ENCODE measurements around the gene SCFD2. TPM values are rescaled to one million over a fixed set of nuclear protein-coding genes. Genes with fewer than 3 reads are reported as not detected.
A peak's percentile ranks its signal among the peaks of the same experiment; 100 is the strongest.

Gene SCFD2
- total and polyA plus RNA-seq, 12 donors: 2.9 to 15.0 (median 9.7) TPM

DNA sequence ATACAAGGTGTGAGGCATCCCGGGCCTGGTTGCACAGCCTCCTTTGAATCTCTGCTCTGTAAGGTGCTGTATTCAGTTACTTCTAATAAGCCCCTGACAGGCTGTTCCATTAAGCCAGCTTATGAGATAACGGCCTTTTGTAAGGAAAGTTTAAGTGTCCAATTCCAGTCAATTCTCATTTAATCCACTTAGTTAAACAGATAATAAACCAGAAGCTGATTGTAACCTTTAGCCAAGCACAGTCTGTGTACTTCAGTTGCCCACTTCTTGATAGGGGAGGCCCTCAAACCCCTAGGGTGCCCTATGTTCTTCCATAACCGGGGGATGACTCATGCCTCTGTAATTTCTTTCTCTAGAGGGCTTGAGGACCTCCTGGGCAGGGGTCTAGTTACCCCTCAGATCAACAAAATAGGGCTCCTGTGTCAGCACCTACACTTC, 440.3 kb downstream of the SCFD2 start:
- no peak for DNase-seq
- Histone ChIP-seq H3K36me3 (no peaks in the 10 kb centered on the region), H3K27ac (no peak overlapping the region), H3K4me1 (no peaks in the 10 kb centered on the region), H3K4me3 (no peak overlapping the region), H3K27me3 (no peaks in the 10 kb centered on the region), H3K9me3 (peaks cover 0 to 6% (median 0%) of the 10 kb centered on the region in 11 donors)
- ATAC-seq: peak in 1 of 8 donors; percentile 41
- intact Hi-C loops (cut with DNase I): no loop called here
- WGBS, 2 donors: 66 to 76% methylated on average over 3 of the region's 3 CpGs
- TF ChIP-seq, protein P1, sequence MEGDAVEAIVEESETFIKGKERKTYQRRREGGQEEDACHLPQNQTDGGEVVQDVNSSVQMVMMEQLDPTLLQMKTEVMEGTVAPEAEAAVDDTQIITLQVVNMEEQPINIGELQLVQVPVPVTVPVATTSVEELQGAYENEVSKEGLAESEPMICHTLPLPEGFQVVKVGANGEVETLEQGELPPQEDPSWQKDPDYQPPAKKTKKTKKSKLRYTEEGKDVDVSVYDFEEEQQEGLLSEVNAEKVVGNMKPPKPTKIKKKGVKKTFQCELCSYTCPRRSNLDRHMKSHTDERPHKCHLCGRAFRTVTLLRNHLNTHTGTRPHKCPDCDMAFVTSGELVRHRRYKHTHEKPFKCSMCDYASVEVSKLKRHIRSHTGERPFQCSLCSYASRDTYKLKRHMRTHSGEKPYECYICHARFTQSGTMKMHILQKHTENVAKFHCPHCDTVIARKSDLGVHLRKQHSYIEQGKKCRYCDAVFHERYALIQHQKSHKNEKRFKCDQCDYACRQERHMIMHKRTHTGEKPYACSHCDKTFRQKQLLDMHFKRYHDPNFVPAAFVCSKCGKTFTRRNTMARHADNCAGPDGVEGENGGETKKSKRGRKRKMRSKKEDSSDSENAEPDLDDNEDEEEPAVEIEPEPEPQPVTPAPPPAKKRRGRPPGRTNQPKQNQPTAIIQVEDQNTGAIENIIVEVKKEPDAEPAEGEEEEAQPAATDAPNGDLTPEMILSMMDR (IDR thresholded peaks at IDR 0.05): no peak

DNA sequence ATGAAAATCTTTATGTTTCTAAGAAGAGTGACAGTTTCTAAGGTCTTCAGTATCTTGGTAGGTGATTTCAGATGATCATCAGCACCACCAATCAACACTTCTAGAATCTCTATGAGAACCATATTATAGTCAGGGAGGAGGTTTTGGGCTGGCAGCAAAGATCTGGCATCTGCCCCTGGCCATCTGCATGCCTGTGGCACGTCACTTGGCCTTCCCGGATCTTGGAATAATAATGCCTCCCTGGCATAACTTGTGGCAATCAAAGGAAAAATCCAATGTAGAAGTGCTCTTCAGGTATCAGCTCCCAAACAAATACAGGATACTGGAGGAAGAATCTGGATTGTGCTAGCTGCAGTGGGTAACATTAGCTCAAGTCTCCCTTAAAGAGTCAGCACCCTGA, 446.4 kb downstream of the SCFD2 start:
- Histone ChIP-seq H3K4me3 (no peak overlapping the region), H3K27me3 (no peaks in the 10 kb centered on the region), H3K4me1 (peaks cover 0 to 8% (median 3%) of the 10 kb centered on the region in 9 donors), H3K27ac (no peak overlapping the region), H3K36me3 (no peaks in the 10 kb centered on the region), H3K9me3 (no peaks in the 10 kb centered on the region)
- DNase-seq (no peak), ATAC-seq (no peak)
- intact Hi-C loops (cut with DNase I): loop anchor here in 1 of 10 donors (10.0 kb wide), 1 partner anchor 55 kb away; no protein-coding TSS in a partner anchor
- TF ChIP-seq, protein P1 (IDR thresholded peaks at IDR 0.05): no peak
- WGBS, 2 donors: 80 to 83% methylated on average over 2 of the region's 2 CpGs

DNA sequence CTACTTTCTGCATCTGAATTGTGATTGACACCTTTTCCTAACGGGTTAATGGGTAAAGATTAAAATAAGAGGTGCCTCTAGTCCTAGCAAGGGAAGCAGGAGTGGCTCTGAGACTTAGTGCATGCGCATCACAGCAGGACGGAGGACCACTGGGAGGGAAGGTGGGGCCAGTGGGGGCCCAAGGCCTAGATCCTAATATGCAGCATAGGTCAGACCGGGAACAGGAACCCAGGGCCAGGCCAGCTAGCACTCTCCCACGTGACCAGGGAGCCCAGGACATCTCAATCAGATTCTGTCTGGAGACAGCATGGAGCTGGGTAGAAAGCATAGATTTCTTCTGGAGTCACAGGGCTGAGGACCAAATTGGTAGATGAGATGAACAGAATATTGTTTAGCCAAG, 448.0 kb downstream of the SCFD2 start:
- Histone ChIP-seq H3K27ac (no peak overlapping the region), H3K4me3 (no peak overlapping the region), H3K4me1 (peaks cover 2 to 24% (median 15%) of the 10 kb centered on the region in 9 donors), H3K9me3 (no peaks in the 10 kb centered on the region), H3K27me3 (no peaks in the 10 kb centered on the region), H3K36me3 (no peaks in the 10 kb centered on the region)
- TF ChIP-seq, protein P1 (IDR thresholded peaks at IDR 0.05): no peak
- no peak for ATAC-seq
- 97 to 98% methylated on average over 5 of the region's 5 CpGs for WGBS, 2 donors
- intact Hi-C loops (cut with DNase I): loop anchor here in 1 of 10 donors (10.0 kb wide), 1 partner anchor 57 kb away; no protein-coding TSS in a partner anchor
- no peak for DNase-seq

DNA sequence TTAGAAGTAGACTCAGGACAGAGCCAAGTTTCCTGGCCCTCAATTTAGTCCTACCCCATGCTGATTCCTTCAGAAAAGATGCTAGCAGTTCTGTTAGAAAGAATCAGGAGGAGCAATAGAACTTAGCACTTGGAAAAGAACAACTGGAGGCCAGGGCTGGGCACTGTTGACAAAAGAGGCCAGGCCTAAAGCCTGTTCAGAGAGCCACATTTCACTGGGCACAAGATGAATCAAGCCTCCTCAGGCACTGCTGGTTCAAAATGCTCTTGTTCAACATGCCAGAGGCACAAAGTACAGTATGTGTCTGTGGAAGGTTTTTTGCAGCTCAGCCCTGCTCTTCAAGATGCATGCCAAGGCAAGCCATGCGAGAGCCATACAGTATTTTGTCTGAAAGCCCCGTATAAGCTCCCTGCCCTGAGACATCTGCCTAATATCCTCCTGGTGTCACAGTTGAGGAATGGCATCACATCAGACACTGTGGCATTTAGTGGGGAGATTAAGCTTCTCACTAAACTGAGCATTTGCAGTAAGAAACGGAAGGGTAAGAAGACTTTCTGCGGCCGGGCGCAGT, 450.0 kb downstream of the SCFD2 start:
- intact Hi-C loops (cut with DNase I): loop anchor here in 2 of 10 donors (2.0 to 10.0 kb wide), 2 partner anchors 59 to 65 kb away; no protein-coding TSS in a partner anchor
- ATAC-seq (peak in 1 of 8 donors; percentile 42), DNase-seq (no peak)
- Histone ChIP-seq H3K27me3 (no peaks in the 10 kb centered on the region), H3K4me1 (peaks cover 2 to 31% (median 15%) of the 10 kb centered on the region in 9 donors), H3K9me3 (no peaks in the 10 kb centered on the region), H3K27ac (no peak overlapping the region), H3K4me3 (no peak overlapping the region), H3K36me3 (no peaks in the 10 kb centered on the region)
- WGBS, 2 donors: 89 to 92% methylated on average over 6 of the region's 6 CpGs
- TF ChIP-seq, protein P1 (IDR thresholded peaks at IDR 0.05): no peak

Data from heart right ventricle (tissue), 16 donors.